Neural cell (in vitro differentiated cells): ENCODE data around the gene IL20RA. TPM values are rescaled to one million over a fixed set of nuclear protein-coding genes. Genes with fewer than 3 reads are reported as not detected.

Experiments
- H2AFZ ChIP-seq: fragments of 200-600, 300-800 bp; sonication (generic), shearing (Covaris generic); 2 replicates; pipeline ENCODE4 v1.6.0; 2014; ENCODE audit warnings: low read depth, mild to moderate bottlenecking, antibody characterized with exemption, low read length, moderate library complexity
- H3F3A ChIP-seq: fragments of 200-600 bp; shearing (Covaris generic); 2 replicates; pipeline ENCODE4 v1.6.1; 2016; ENCODE audit warnings: mild to moderate bottlenecking, moderate library complexity, mixed read lengths, antibody characterized with exemption, low read length; ENCODE audit not compliant: insufficient read depth, poor library complexity, severe bottlenecking
- H3K27ac ChIP-seq: fragments of 200-600, 300-800 bp; sonication (generic), shearing (Covaris generic); 2 replicates; pipeline ENCODE4 v1.5.1; 2014; ENCODE audit warnings: mild to moderate bottlenecking, low read length, moderate library complexity
- H3K27me3 ChIP-seq: fragments of 300-800, 200-600 bp; sonication (generic), shearing (Covaris generic); 2 replicates; pipeline ENCODE4 v1.6.0; 2014; ENCODE audit warnings: mild to moderate bottlenecking, low read depth, low read length, moderate library complexity; ENCODE audit not compliant: insufficient read depth
- H3K36me3 ChIP-seq: fragments of 300-800, 200-600 bp; sonication (generic), shearing (Covaris generic); 2 replicates; pipeline ENCODE4 v1.5.1; 2014; ENCODE audit warnings: mild to moderate bottlenecking, antibody characterized with exemption, low read length, moderate library complexity; ENCODE audit not compliant: insufficient read depth
- H3K4me2 ChIP-seq: fragments of 300-800, 200-600 bp; sonication (generic), shearing (Covaris generic); 2 replicates; pipeline ENCODE4 v1.6.0; 2014; ENCODE audit warnings: mild to moderate bottlenecking, low read length
- H3K4me3 ChIP-seq: fragments of 300-800, 200-600 bp; sonication (generic), shearing (Covaris generic); 2 replicates; pipeline ENCODE4 v1.5.1; 2014; ENCODE audit warnings: mild to moderate bottlenecking, low read length, moderate library complexity
- H3K79me2 ChIP-seq: fragments of 200-600 bp; shearing (Covaris generic); replicated peaks from 2 replicates; pipeline ENCODE4 v1.6.0; 2014; ENCODE audit warnings: mild to moderate bottlenecking, low read length, moderate library complexity; ENCODE audit not compliant: insufficient read depth
- H3K9ac ChIP-seq: fragments of 300-800, 200-600 bp; sonication (generic), shearing (Covaris generic); 2 replicates; pipeline ENCODE4 v1.6.1; 2016; ENCODE audit warnings: mild to moderate bottlenecking, low read length, mixed read lengths
- H3K9me2 ChIP-seq: fragments of 200-600 bp; shearing (Covaris generic); 2 replicates; pipeline ENCODE4 v1.6.1; 2016; ENCODE audit warnings: mild to moderate bottlenecking, low read length, mixed read lengths; ENCODE audit not compliant: insufficient read depth
- H3K9me3 ChIP-seq: fragments of 200-600, 300-800 bp; sonication (generic), shearing (Covaris generic); 2 replicates; pipeline ENCODE4 v1.6.1; 2016; ENCODE audit warnings: mild to moderate bottlenecking, mixed run types, low read length, moderate library complexity, mixed read lengths
- H4K20me1 ChIP-seq: fragments of 200-600 bp; shearing (Covaris generic); 2 replicates; pipeline ENCODE4 v1.6.1; 2016; ENCODE audit warnings: mild to moderate bottlenecking, mixed run types; ENCODE audit not compliant: insufficient read depth
- EP300 ChIP-seq: fragments of 450-650 bp; conservative IDR thresholded peaks from 2 replicates; pipeline ENCODE4 v1.6.1; 2014; ENCODE audit warnings: antibody characterized with exemption, mild to moderate bottlenecking, moderate library complexity; ENCODE audit not compliant: poor library complexity, severe bottlenecking
- EZH2 ChIP-seq: fragments of 200-600, 300-800 bp; shearing (Covaris generic), sonication (generic); IDR thresholded peaks from 2 replicates; pipeline ENCODE4 v1.6.1; 2014; ENCODE audit warnings: antibody characterized with exemption, low read length, borderline replicate concordance, mild to moderate bottlenecking; ENCODE audit not compliant: insufficient read depth, poor library complexity, severe bottlenecking
- MXI1 ChIP-seq: fragments of 450-650 bp; conservative IDR thresholded peaks from 2 replicates; pipeline ENCODE4 v1.6.1; 2014; ENCODE audit warnings: antibody characterized with exemption, mild to moderate bottlenecking; ENCODE audit not compliant: poor library complexity, severe bottlenecking
- POLR2AphosphoS5 ChIP-seq: IDR thresholded peaks from 2 replicates; pipeline ENCODE4 v1.6.1; 2012
- RAD21 ChIP-seq: fragments of 450-650 bp; conservative IDR thresholded peaks from 2 replicates; pipeline ENCODE4 v1.6.1; 2014; ENCODE audit warnings: antibody characterized with exemption, mild to moderate bottlenecking, moderate library complexity
- SMC3 ChIP-seq: fragments of 450-650 bp; conservative IDR thresholded peaks from 2 replicates; pipeline ENCODE4 v1.6.1; 2014; ENCODE audit warnings: antibody characterized with exemption, mild to moderate bottlenecking, moderate library complexity; ENCODE audit not compliant: poor library complexity
- polyA plus RNA-seq: library from polyadenylated mRNA; depleted of rRNA; stranded (reverse); fragments of >200 nt; gene quantifications from 2 replicates; pipeline ENCODE4 v1.2.3, GENCODE V29; 2014
- TF ChIP-seq, protein P1 (sequence below): fragments of 450-650 bp; IDR thresholded peaks from 2 replicates; pipeline ENCODE4 v1.5.1; 2014; ENCODE audit warnings: antibody characterized with exemption, mild to moderate bottlenecking, moderate library complexity; ENCODE audit not compliant: poor library complexity, severe bottlenecking
- TF ChIP-seq, protein P2 (sequence below): IDR thresholded peaks from 2 replicates; pipeline ENCODE4 v1.6.1; 2012; ENCODE audit warnings: borderline replicate concordance

IL20RA gene
- polyA plus RNA-seq, 1 donor from 2014 or later, result not detected

DNA sequence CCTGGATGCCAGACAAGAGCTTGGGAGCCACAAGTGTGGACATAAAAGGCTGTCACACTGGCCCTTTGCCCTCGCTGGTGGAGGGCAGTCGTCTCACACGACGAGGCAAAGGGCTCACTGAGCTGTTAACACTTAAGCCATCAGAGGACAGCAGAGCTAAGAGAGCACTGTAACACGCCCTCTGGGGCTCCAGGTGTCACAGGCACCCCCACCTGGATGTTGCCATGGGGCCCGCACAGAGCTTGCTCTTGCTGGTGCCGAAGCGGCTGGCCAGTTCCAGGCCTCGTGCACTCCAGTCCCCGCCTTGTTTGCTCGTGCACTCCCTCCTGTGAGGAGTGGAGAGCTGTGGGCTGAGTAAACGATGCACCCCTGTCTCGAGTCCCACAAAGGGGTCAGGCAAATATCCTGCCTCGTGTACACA lies 85.3 kb downstream of the IL20RA start:
- no peaks in the 10 kb centered on the region for H3F3A ChIP-seq
- no peak overlapping the region for H3K27ac ChIP-seq
- H4K20me1 ChIP-seq, result no peaks in the 10 kb centered on the region
- H3K9me3 ChIP-seq, result no peaks in the 10 kb centered on the region
- no peak overlapping the region for H2AFZ ChIP-seq
- H3K9ac ChIP-seq, result no peak overlapping the region
- H3K4me2 ChIP-seq, result no peak overlapping the region
- H3K9me2 ChIP-seq, result no peaks in the 10 kb centered on the region
- H3K4me3 ChIP-seq, result no peak overlapping the region
- no peaks in the 10 kb centered on the region for H3K27me3 ChIP-seq
- no peaks in the 10 kb centered on the region for H3K36me3 ChIP-seq
- TF ChIP-seq EP300 (no peak), POLR2AphosphoS5 (no peak), MXI1 (no peak), RAD21 (no peak), SMC3 (no peak), EZH2 (no peak)
- TF ChIP-seq, protein P1, sequence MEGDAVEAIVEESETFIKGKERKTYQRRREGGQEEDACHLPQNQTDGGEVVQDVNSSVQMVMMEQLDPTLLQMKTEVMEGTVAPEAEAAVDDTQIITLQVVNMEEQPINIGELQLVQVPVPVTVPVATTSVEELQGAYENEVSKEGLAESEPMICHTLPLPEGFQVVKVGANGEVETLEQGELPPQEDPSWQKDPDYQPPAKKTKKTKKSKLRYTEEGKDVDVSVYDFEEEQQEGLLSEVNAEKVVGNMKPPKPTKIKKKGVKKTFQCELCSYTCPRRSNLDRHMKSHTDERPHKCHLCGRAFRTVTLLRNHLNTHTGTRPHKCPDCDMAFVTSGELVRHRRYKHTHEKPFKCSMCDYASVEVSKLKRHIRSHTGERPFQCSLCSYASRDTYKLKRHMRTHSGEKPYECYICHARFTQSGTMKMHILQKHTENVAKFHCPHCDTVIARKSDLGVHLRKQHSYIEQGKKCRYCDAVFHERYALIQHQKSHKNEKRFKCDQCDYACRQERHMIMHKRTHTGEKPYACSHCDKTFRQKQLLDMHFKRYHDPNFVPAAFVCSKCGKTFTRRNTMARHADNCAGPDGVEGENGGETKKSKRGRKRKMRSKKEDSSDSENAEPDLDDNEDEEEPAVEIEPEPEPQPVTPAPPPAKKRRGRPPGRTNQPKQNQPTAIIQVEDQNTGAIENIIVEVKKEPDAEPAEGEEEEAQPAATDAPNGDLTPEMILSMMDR, result no peak
- TF ChIP-seq, protein P2, sequence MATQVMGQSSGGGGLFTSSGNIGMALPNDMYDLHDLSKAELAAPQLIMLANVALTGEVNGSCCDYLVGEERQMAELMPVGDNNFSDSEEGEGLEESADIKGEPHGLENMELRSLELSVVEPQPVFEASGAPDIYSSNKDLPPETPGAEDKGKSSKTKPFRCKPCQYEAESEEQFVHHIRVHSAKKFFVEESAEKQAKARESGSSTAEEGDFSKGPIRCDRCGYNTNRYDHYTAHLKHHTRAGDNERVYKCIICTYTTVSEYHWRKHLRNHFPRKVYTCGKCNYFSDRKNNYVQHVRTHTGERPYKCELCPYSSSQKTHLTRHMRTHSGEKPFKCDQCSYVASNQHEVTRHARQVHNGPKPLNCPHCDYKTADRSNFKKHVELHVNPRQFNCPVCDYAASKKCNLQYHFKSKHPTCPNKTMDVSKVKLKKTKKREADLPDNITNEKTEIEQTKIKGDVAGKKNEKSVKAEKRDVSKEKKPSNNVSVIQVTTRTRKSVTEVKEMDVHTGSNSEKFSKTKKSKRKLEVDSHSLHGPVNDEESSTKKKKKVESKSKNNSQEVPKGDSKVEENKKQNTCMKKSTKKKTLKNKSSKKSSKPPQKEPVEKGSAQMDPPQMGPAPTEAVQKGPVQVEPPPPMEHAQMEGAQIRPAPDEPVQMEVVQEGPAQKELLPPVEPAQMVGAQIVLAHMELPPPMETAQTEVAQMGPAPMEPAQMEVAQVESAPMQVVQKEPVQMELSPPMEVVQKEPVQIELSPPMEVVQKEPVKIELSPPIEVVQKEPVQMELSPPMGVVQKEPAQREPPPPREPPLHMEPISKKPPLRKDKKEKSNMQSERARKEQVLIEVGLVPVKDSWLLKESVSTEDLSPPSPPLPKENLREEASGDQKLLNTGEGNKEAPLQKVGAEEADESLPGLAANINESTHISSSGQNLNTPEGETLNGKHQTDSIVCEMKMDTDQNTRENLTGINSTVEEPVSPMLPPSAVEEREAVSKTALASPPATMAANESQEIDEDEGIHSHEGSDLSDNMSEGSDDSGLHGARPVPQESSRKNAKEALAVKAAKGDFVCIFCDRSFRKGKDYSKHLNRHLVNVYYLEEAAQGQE, result no peak
- H3K79me2 ChIP-seq, result no peaks in the 10 kb centered on the region

DNA sequence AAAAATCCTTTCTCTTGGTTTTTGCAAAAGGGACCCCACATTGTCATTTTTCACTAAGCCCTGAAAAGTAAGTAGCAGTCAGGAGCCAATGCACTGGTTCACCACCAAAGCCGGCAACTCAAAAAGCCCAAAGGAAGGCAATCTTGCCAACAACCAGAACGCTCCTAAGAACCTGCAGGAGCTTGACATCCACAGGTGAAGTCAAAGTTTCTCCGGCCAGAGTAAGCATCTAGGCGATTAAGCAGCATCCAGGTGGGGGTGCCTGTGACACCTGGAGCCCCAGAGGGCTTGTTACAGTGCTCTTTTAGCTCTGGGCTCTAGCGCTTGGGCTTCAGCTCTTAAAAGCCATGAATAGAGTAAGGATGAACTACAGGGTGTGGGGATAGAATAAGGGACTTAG lies 86.6 kb downstream of the IL20RA start:
- TF ChIP-seq, protein P2, result no peak
- Histone ChIP-seq H3F3A (no peaks in the 10 kb centered on the region), H3K36me3 (no peaks in the 10 kb centered on the region), H4K20me1 (no peaks in the 10 kb centered on the region), H3K9me3 (no peaks in the 10 kb centered on the region), H3K9ac (no peak overlapping the region), H3K9me2 (no peaks in the 10 kb centered on the region), H3K4me2 (no peak overlapping the region), H3K79me2 (no peaks in the 10 kb centered on the region), H3K27ac (no peak overlapping the region), H3K27me3 (no peaks in the 10 kb centered on the region), H2AFZ (no peak overlapping the region), H3K4me3 (no peak overlapping the region)
